Fibroblast of upper back skin (primary cell): Measurements from ENCODE around the gene IL1R1.

ENCODE experiments used
- DNase-seq: peaks from one replicate; pipeline ENCODE4 v3.0.0-alpha.2; 2013

IL1R1 gene

GRCh38 chr2:102177814-102178478 is 35.4 kb downstream of the IL1R1 start:
- no peak for DNase-seq

DNA sequence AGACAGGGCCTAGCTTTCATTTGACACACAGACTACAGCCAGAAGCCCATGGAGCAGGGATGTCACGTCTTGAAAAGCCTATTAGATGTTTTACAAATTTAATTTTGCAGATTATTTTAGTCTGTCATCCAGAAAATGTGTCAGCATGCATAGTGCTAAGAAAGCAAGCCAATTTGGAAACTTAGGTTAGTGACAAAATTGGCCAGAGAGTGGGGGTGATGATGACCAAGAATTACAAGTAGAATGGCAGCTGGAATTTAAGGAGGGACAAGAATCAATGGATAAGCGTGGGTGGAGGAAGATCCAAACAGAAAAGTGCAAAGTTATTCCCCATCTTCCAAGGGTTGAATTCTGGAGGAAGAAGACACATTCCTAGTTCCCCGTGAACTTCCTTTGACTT is 36.5 kb downstream of the IL1R1 start:
- DNase-seq: no peak

DNA sequence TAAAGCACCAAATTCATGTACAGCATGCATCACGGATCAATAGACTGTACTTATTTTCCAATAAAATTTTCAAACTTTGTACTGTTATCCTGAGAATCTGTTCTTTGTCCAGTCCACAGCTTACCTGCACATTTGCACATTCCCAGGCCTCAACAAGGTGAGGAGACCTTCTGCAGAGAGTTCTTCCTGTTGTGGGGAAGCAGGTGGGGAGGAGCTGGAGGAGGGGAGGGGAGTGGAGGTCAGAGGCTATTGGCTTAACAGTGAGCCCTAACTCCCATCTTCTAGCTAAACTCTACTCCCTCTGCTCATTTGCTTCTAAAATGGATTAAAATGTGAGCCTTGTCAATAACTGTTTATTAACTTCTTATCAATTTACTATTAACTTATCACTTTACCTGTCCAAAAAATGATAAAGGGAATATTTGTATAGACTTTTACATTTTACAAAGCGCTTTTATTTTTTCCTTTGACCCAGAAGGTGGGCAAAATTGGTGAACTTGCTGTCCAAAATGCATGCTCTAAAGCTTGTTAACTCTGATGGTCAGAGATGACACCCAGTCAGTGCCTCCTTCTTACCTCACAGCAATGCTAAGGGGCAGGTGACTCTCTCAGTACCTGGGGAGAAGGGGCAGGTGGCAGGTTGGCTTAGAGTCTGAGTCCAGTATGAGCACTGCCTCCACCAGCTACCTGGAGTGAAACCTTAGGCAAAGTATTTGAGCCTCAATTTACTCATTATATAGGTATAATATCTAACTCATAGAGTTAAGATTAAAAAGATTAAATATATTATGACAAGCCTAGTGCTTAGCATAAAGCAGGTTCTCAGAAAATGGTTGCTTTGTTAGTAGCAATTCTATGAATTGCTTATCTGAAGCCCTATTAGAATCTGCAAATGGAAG is 37.5 kb downstream of the IL1R1 start:
- DNase-seq: no peak

DNA sequence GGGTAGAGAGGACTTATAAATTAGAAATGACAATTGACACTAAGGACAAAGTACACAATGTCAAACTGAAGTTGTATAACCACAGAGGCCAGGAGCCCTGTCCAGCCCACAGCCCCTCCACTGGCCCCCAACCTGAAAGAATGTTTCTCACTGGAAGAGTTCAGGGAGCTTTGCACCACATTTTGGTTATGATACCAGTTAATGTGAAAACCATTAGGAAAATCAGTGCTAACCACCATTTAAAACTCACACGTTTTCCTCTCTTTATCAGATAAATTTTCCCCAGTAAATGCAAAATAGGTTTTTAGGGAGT is 38.1 kb downstream of the IL1R1 start:
- no peak for DNase-seq

DNA sequence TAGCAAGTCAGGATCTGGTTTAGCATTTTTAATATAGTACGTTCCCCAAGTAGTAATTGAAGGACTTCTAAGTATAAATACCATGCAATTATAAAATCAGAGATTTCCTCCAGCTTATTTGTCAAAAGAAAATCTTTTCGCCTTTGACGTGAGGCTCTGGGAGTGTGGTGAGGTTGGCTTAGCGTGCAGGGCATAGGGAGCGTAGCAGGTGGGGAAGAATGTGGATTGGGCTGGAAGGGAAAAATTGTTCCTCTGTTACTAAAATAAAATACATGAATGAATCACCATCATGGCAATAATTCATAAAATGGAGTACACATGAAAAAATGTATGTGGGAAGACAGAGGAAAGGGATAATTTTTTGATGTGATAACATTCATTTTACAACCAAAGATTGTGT is 38.8 kb downstream of the IL1R1 start:
- peak; percentile 23 for DNase-seq

- DNase-seq: peak; percentile 7
Observed at GRCh38 chr2:102181919-102182635, 39.5 kb downstream of the IL1R1 start.

- DNase-seq: no peak
Observed at GRCh38 chr2:102184018-102184417, 41.5 kb downstream of the IL1R1 start.

GRCh38 chr2:102184568-102184967 is 42.0 kb downstream of the IL1R1 start:
- DNase-seq: peak; percentile 39

GRCh38 chr2:102185347-102185746 is 42.8 kb downstream of the IL1R1 start:
- no peak for DNase-seq

DNA sequence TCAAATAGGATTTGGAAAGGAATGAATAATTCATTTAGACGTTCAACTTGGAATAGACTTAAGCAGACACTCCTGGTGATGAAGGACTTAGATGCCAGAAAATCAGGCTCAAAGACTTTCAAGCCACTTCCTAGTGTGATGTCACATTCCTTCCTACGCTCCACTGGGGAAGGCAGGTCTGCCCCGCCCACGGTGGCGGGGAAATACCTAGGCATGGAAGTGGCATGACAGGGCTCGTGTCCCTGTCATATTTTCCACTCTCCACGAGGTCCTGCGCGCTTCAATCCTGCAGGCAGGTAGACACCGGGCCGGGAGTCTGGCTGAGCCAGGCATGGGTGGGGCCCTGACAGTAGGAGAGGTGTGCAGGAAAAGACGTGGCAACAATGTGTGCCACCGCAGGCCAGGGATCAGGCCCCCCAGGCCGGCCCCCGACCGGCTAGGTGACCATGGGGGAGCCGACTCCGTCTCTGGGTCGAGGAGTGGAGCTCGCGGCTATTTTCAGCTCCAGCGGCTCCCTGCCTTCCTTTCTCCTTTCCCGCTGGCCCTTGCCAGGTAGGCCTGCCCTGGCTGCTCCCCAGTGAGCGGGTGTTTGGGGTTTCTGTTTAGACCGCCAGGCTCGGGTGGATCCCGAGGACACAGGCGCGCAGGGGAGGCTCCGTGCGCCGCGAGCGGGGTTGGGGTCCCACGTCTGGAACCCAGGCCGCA is 44.4 kb downstream of the IL1R1 start, which contains the start of gene IL1RL2:
TSS of gene IL1RL2 (plus strand) at position 233 of the 705 bp plus-strand sequence. CDS start 845 bp downstream, outside the sequence.
- no peak for DNase-seq

GRCh38 chr2:102187496-102188150 is 45.1 kb downstream of the IL1R1 start:
- DNase-seq: peak; percentile 39

GRCh38 chr2:102190430-102191107 is 48.0 kb downstream of the IL1R1 start:
- no peak for DNase-seq

- no peak for DNase-seq
Observed at GRCh38 chr2:102191501-102191900, 49.0 kb downstream of the IL1R1 start.

DNA sequence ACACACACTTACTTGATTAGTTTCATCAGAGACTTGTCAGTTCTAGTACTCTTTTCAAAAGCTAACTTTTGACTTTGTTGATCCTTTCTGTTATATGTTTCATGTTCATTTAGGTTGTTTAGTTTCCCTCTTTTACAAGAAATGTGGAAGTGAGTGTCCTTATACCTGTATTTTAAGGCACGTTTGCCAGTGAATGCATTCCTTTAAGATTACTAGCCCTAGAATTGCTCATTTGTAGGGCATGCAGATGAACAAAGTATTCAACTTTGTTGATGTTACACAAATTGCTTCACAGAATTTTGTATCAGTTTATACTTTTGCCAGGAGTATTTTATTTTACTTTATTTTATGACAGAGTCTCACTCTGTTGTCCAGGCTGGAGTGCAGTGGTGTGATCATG is 50.5 kb downstream of the IL1R1 start:
- DNase-seq: peak; percentile 23

- no peak for DNase-seq
Observed at GRCh38 chr2:102194609-102195268, 52.2 kb downstream of the IL1R1 start.

GRCh38 chr2:102197389-102198137 is 55.0 kb downstream of the IL1R1 start:
- DNase-seq: no peak

- no peak for DNase-seq
Observed at GRCh38 chr2:102200539-102200938, 58.0 kb downstream of the IL1R1 start.

GRCh38 chr2:102204638-102205037 is 62.1 kb downstream of the IL1R1 start:
- DNase-seq: no peak

DNA sequence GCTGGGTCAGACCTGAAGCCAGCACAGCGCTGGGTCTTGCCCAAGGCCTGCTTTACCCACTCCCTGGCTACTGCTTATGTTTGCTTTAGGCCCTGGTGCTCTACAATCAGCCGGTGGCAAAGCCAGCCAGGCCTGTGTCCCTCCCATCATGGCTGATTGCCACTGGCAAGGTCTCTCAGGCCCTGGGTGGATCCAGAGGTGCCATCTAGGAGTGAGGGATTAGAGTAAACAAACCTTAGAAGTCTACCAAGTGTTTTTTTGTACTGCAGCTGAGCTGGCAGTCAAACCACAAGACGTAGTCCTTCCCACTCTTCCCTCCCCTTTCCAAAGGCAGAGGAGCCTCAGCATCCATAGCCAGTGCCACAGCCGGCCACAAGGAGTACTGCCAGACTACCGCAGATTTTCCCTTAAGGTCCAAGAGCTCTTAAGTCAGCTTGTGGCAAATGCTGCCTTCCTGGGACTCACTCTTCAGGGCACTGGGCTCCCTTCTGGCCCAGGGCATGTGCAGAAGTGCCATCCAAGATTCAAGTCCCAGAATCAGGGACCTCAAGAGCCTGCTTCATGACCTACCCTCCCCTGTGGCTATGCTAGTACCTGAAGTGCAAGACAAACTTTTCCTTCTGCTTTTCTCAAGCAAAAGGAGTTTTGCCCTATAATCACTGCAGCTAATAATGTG is 64.3 kb downstream of the IL1R1 start:
- DNase-seq: no peak

DNA sequence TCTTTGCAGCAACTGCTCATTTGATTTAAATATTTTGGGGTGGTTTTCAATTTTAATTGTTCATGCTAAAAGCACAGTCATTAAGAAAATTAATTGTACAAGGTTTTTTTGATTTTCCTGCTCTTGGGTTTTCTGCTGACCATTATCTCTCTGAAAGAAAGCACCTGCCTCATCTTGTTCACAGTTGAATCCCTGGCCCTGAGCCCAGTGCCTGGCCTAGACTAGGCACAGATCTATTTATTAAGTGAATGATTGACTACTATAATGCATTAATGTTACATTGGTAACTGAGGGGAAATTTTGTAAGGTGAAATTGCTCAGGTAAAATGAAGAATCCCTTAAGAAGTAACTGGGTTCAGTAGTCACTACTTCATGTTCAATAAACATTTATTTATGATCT is 66.2 kb downstream of the IL1R1 start:
- no peak for DNase-seq
